HL-60 (cell line): ENCODE measurements around the gene ZSWIM4.

Experiments
- GABPA ChIP-seq: IDR thresholded peaks from 2 replicates; pipeline ENCODE4 v1.6.1; 2012; ENCODE audit warnings: low read depth
- POLR2AphosphoS5 ChIP-seq: IDR thresholded peaks from 2 replicates; pipeline ENCODE4 v1.6.1; 2012; ENCODE audit warnings: low read depth
- TF ChIP-seq, protein P1 (sequence below): IDR thresholded peaks from one replicate; pipeline ENCODE4 v1.5.1; 2011; ENCODE audit warnings: low read length, control low read depth, inconsistent platforms; ENCODE audit not compliant: insufficient read depth
- TF ChIP-seq, protein P2 (sequence below): IDR thresholded peaks from 2 replicates; pipeline ENCODE4 v1.6.1; 2012; ENCODE audit warnings: low read depth; ENCODE audit not compliant: insufficient replicate concordance

DNA sequence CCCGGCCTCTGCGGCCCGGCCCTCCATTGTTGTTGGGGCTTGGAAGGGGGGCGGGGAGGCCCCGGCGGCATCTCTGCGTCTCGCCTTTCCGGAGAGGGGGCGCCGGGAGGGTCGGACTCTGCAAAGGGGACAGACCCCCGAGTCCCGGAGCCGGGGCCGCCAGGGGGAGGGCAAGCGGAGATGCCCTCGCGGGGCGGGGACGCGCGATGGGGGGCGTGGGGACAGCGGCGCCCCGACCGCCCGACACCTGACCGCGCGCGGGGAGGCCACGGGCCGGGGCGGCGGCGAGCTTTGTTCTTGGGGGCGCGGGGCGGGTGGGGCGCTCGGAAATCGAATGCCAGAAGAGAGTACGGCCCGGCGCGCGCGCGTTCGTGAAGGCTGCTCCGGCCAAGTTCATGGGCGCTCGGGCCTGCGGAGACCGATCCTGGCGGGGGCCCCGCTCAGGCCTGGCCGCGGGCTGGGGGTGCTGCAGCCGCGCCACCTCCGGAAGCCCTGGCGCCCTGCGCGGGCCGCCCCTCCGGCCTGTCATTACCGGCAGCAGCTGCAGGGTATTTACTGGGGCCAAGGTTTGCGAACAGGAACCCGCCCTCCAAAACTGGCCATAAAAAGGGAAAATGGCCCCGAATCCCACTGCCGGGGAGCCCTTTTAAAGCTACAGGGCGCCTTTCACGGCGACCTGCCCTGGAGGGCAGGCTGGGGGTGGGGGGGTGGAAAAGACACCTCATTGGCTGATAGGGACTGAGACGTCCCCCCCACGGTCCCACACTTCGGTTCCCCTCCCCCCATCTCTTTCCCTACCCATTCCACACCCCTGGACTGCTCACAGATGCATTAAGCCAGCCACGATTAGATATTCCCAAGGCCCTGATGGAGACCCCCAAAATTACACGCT lies 70.6 kb downstream of the ZSWIM4 start:
- TF ChIP-seq, protein P1, sequence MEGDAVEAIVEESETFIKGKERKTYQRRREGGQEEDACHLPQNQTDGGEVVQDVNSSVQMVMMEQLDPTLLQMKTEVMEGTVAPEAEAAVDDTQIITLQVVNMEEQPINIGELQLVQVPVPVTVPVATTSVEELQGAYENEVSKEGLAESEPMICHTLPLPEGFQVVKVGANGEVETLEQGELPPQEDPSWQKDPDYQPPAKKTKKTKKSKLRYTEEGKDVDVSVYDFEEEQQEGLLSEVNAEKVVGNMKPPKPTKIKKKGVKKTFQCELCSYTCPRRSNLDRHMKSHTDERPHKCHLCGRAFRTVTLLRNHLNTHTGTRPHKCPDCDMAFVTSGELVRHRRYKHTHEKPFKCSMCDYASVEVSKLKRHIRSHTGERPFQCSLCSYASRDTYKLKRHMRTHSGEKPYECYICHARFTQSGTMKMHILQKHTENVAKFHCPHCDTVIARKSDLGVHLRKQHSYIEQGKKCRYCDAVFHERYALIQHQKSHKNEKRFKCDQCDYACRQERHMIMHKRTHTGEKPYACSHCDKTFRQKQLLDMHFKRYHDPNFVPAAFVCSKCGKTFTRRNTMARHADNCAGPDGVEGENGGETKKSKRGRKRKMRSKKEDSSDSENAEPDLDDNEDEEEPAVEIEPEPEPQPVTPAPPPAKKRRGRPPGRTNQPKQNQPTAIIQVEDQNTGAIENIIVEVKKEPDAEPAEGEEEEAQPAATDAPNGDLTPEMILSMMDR: no peak
- TF ChIP-seq GABPA: no peak
- TF ChIP-seq POLR2AphosphoS5: no peak
- TF ChIP-seq, protein P2, sequence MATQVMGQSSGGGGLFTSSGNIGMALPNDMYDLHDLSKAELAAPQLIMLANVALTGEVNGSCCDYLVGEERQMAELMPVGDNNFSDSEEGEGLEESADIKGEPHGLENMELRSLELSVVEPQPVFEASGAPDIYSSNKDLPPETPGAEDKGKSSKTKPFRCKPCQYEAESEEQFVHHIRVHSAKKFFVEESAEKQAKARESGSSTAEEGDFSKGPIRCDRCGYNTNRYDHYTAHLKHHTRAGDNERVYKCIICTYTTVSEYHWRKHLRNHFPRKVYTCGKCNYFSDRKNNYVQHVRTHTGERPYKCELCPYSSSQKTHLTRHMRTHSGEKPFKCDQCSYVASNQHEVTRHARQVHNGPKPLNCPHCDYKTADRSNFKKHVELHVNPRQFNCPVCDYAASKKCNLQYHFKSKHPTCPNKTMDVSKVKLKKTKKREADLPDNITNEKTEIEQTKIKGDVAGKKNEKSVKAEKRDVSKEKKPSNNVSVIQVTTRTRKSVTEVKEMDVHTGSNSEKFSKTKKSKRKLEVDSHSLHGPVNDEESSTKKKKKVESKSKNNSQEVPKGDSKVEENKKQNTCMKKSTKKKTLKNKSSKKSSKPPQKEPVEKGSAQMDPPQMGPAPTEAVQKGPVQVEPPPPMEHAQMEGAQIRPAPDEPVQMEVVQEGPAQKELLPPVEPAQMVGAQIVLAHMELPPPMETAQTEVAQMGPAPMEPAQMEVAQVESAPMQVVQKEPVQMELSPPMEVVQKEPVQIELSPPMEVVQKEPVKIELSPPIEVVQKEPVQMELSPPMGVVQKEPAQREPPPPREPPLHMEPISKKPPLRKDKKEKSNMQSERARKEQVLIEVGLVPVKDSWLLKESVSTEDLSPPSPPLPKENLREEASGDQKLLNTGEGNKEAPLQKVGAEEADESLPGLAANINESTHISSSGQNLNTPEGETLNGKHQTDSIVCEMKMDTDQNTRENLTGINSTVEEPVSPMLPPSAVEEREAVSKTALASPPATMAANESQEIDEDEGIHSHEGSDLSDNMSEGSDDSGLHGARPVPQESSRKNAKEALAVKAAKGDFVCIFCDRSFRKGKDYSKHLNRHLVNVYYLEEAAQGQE: no peak
